Smooth muscle cell (in vitro differentiated cells): ENCODE data around the gene PHLDB3. TPM values are rescaled to one million over a fixed set of nuclear protein-coding genes. Genes with fewer than 3 reads are reported as not detected.
"Not testable (repeated sequence)": the region's sequence is repeated elsewhere in the genome, so short reads cannot be mapped to it uniquely, and the experiment has no call there.

Experiments
- DNase-seq: peaks from one replicate; lab custom pipeline; 2025; ENCODE audit not compliant: unreplicated experiment; lab: John Stamatoyannopoulos, UW
- H2AFZ ChIP-seq: fragments of 200-600 bp; sonication (generic); 2 replicates; pipeline ENCODE4 v1.6.0; 2016; ENCODE audit warnings: antibody characterized with exemption, low read depth, mild to moderate bottlenecking
- H3F3A ChIP-seq: fragments of 200-600 bp; sonication (generic); 2 replicates; pipeline ENCODE4 v1.6.0; 2017; ENCODE audit warnings: antibody characterized with exemption, low read depth
- H3K27ac ChIP-seq: fragments of 200-600 bp; sonication (generic); 2 replicates; pipeline ENCODE4 v1.5.1; 2016; ENCODE audit warnings: low read depth, mild to moderate bottlenecking
- H3K27me3 ChIP-seq: fragments of 200-600 bp; sonication (generic); 2 replicates; pipeline ENCODE4 v1.6.1; 2016; ENCODE audit warnings: low read depth, mild to moderate bottlenecking
- H3K36me3 ChIP-seq: fragments of 200-600 bp; sonication (generic); 2 replicates; pipeline ENCODE4 v1.5.1; 2016; ENCODE audit warnings: low read depth
- H3K4me1 ChIP-seq: fragments of 200-600 bp; sonication (generic); 2 replicates; pipeline ENCODE4 v1.5.1; 2016; ENCODE audit warnings: low read depth
- H3K4me2 ChIP-seq: fragments of 200-600 bp; sonication (generic); 2 replicates; pipeline ENCODE4 v1.6.0; 2016; ENCODE audit warnings: mild to moderate bottlenecking
- H3K4me3 ChIP-seq: fragments of 200-600 bp; sonication (generic); 2 replicates; pipeline ENCODE4 v1.5.1; 2016; ENCODE audit warnings: mild to moderate bottlenecking
- H3K79me2 ChIP-seq: fragments of 200-600 bp; sonication (generic); 2 replicates; pipeline ENCODE4 v1.6.0; 2016; ENCODE audit warnings: low read depth, mild to moderate bottlenecking
- H3K9ac ChIP-seq: fragments of 200-600 bp; sonication (generic); 2 replicates; pipeline ENCODE4 v1.6.0; 2016; ENCODE audit warnings: low read depth
- H3K9me3 ChIP-seq: fragments of 200-600 bp; sonication (generic); replicated peaks from 2 replicates; pipeline ENCODE4 v1.5.1; 2016; ENCODE audit warnings: low read depth
- H4K20me1 ChIP-seq: fragments of 200-600 bp; sonication (generic); 2 replicates; pipeline ENCODE4 v1.6.0; 2016; ENCODE audit warnings: low read depth
- CTCF ChIP-seq: fragments of 200-600 bp; sonication (generic); IDR thresholded peaks from 2 replicates; pipeline ENCODE4 v1.5.1; 2017; ENCODE audit warnings: borderline replicate concordance, mild to moderate bottlenecking, antibody characterized with exemption; ENCODE audit not compliant: insufficient read depth, poor library complexity, severe bottlenecking
- WGBS: methylation state at CpG from one replicate; pipeline ENCODE4 v1.1.7; 2016; ENCODE audit warnings: low lambda C conversion rate; 5-methylcytosine and 5-hydroxymethylcytosine counted together
- polyA plus RNA-seq: library from polyadenylated mRNA; unstranded; fragments of >200 nt; fragmentation: Nextera tagmentation; extraction: Ambion mirVana; gene quantifications from 2 replicates; pipeline ENCODE4 v1.2.1, GENCODE V29; 2016
- total RNA-seq: library from RNA; depleted of rRNA; stranded (reverse); fragments of >200 nt; gene quantifications from 2 replicates; pipeline ENCODE4 v1.2.3, GENCODE V29; 2014

Gene PHLDB3
- total and polyA plus RNA-seq, 2 experiments from 2014 or later, result 7.2 to 8.6 TPM

- Histone ChIP-seq H3K4me3 (no peak overlapping the region), H3K4me1 (no peaks in the 10 kb centered on the region), H3K79me2 (no peaks in the 10 kb centered on the region), H3K4me2 (no peak overlapping the region), H4K20me1 (no peaks in the 10 kb centered on the region), H3K9me3 (no peaks in the 10 kb centered on the region), H3K36me3 (no peaks in the 10 kb centered on the region), H3K9ac (no peak overlapping the region), H2AFZ (no peak overlapping the region), H3K27ac (no peak overlapping the region), H3K27me3 (no peaks in the 10 kb centered on the region), H3F3A (no peaks in the 10 kb centered on the region)
- no peak for TF ChIP-seq CTCF
- no peak for DNase-seq
- WGBS, result 60% methylated on average over 9 of the region's 9 CpGs
Measured at GRCh38 chr19:43438291-43439031, 66.1 kb downstream of the PHLDB3 start.

GRCh38 chr19:43437712-43438111 is 66.8 kb downstream of the PHLDB3 start:
- Histone ChIP-seq H3K9ac (no peak overlapping the region), H3K27ac (no peak overlapping the region), H3F3A (no peaks in the 10 kb centered on the region), H3K4me2 (no peak overlapping the region), H3K9me3 (no peaks in the 10 kb centered on the region), H3K79me2 (no peaks in the 10 kb centered on the region), H3K36me3 (no peaks in the 10 kb centered on the region), H3K4me3 (no peak overlapping the region), H4K20me1 (no peaks in the 10 kb centered on the region), H3K4me1 (no peaks in the 10 kb centered on the region), H2AFZ (no peak overlapping the region), H3K27me3 (no peaks in the 10 kb centered on the region)
- no peak for DNase-seq
- no peak for TF ChIP-seq CTCF
- 82% methylated on average over 6 of the region's 6 CpGs for WGBS

- WGBS, result 93% methylated on average over 11 of the region's 11 CpGs
- H3K9me3 ChIP-seq, H3F3A ChIP-seq, DNase-seq, H3K4me3 ChIP-seq, H3K27me3 ChIP-seq, H3K79me2 ChIP-seq, H3K4me2 ChIP-seq, H4K20me1 ChIP-seq, H3K9ac ChIP-seq, H3K27ac ChIP-seq, H3K36me3 ChIP-seq, H3K4me1 ChIP-seq, H2AFZ ChIP-seq: not testable (repeated sequence)
Measured at GRCh38 chr19:43437284-43437683, 67.3 kb downstream of the PHLDB3 start.

- Histone ChIP-seq H3K27ac (no peak overlapping the region), H3K9ac (no peak overlapping the region), H3K27me3 (no peaks in the 10 kb centered on the region), H3K4me3 (no peak overlapping the region), H3K36me3 (no peaks in the 10 kb centered on the region), H3F3A (no peaks in the 10 kb centered on the region), H3K4me1 (no peaks in the 10 kb centered on the region), H3K9me3 (no peaks in the 10 kb centered on the region), H3K4me2 (no peak overlapping the region), H4K20me1 (no peaks in the 10 kb centered on the region), H2AFZ (no peak overlapping the region), H3K79me2 (no peaks in the 10 kb centered on the region)
- 96% methylated on average over 3 of the region's 3 CpGs for WGBS
- no peak for TF ChIP-seq CTCF
- DNase-seq, result no peak
Measured at GRCh38 chr19:43435775-43436174, 68.8 kb downstream of the PHLDB3 start.
